ENCODE measurements around the gene SMIM24. TPM values are rescaled to one million over a fixed set of nuclear protein-coding genes. Genes with fewer than 3 reads are reported as not detected.
"Not testable (repeated sequence)": the region's sequence is repeated elsewhere in the genome, so short reads cannot be mapped to it uniquely, and the experiment has no call there.

Gene SMIM24
- polyA plus RNA-seq, 1 donor from 2014 or later = not detected

DNA sequence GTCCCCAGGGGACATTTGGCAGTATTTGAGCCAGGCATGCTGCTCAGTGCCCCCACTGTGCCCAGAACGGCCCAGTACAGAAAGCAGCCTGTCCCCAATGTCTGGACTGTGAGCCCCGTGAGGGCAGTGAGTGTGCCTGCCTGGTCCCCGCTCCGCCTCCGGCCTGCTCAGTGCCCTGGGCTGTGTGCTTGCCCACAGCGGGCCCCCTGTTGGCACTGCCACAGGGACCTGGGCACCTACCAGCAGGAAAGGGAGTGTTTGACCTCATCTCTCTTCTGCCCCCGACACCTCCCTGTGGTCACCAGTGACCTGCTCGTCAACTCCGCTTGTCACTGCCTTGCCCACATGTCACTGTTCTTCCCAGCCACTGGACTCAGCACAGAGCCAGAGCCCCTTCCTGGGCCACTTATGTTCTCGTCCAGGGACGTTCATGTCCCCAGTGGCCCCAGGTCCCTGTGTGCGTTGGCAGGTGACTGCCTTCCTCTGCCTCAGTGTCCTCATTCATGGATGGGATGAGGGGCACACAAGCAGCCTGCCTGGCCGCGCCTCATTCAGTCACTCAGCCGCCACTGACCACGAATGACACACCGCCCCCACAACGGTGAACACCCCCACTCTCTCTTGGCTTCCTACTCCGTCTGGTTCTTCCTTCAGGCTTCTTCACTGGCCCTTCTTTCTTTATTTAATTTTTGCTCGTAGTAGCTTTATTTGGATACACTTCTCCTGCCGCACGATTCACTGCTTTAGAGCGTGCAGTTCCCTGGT lies 28.6 kb upstream of the SMIM24 start:
- Histone ChIP-seq H3K27me3 (ENCODE audit: insufficient read depth, low read depth, low read length) (no peaks in the 10 kb centered on the region), H3K4me2 (ENCODE audit: low read length) (no peak overlapping the region), H3K9me2 (ENCODE audit: insufficient read depth, low read length) (no peaks in the 10 kb centered on the region), H3K36me3 (ENCODE audit: insufficient read depth, low read length) (no peaks in the 10 kb centered on the region), H3K9ac (ENCODE audit: low read length) (no peak overlapping the region), H3K9me3 (ENCODE audit: low read length) (no peaks in the 10 kb centered on the region), H3K27ac (ENCODE audit: low read length) (no peak overlapping the region), H4K20me1 (ENCODE audit: insufficient read depth) (peaks cover 27% of the 10 kb centered on the region), H3K79me2 (replicated peaks; ENCODE audit: insufficient read depth, low read length) (peaks cover 66% of the 10 kb centered on the region), H3F3A (ENCODE audit: insufficient read depth, low read length, poor library complexity, severe bottlenecking) (no peaks in the 10 kb centered on the region), H3K4me3 (ENCODE audit: low read length) (no peak overlapping the region), H2AFZ (ENCODE audit: low read depth, low read length) (no peak overlapping the region)
- TF ChIP-seq POLR2AphosphoS5 (IDR thresholded peaks at IDR 0.05) (no peak), REST (IDR thresholded peaks at IDR 0.05; ENCODE audit: borderline replicate concordance) (no peak), SMC3 (conservative IDR thresholded peaks at IDR 0.05; ENCODE audit: poor library complexity) (no peak), CTCF (IDR thresholded peaks at IDR 0.05; ENCODE audit: poor library complexity, severe bottlenecking) (no peak)

DNA sequence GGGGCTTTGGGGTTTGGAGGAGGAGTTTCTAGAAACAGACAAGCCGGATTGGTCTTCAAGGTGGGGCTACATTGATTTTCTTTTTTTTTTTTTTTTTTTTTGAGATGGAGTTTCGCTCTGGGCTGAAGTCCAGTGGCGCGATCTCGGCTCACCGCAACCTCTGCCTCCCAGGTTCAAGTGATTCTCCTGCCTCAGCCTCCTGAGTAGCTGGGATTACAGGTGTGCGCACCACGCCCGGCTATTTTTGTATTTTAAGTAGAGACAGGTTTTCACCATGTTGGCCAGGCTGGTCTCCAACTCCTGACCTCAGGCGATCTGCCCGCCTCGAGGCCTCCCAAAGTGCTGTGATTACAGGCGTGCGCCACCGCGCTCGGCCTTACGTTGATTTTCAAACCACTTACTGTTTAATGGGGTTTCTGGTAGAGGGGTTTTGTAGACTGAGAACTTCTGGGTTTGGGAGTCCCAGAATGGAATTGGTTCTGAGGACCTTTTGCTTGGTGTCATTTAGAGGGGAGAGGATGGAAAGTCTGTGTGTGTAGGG lies 27.9 kb upstream of the SMIM24 start:
- peaks cover 27% of the 10 kb centered on the region for H4K20me1 ChIP-seq (ENCODE audit: insufficient read depth)
- H3K9me2 ChIP-seq (ENCODE audit: insufficient read depth, low read length); H3K4me2 ChIP-seq (ENCODE audit: low read length); H3K27me3 ChIP-seq (ENCODE audit: insufficient read depth, low read depth, low read length); H2AFZ ChIP-seq (ENCODE audit: low read depth, low read length); H3K27ac ChIP-seq (ENCODE audit: low read length); H3F3A ChIP-seq (ENCODE audit: insufficient read depth, low read length, poor library complexity, severe bottlenecking); H3K9me3 ChIP-seq (ENCODE audit: low read length); H3K36me3 ChIP-seq (ENCODE audit: insufficient read depth, low read length): not testable (repeated sequence)
- peak overlapping the region; percentile 95 for H3K4me3 ChIP-seq (ENCODE audit: low read length)
- H3K79me2 ChIP-seq (replicated peaks; ENCODE audit: insufficient read depth, low read length) = peaks cover 58% of the 10 kb centered on the region
- H3K9ac ChIP-seq (ENCODE audit: low read length) = peak overlapping the region; percentile 94

DNA sequence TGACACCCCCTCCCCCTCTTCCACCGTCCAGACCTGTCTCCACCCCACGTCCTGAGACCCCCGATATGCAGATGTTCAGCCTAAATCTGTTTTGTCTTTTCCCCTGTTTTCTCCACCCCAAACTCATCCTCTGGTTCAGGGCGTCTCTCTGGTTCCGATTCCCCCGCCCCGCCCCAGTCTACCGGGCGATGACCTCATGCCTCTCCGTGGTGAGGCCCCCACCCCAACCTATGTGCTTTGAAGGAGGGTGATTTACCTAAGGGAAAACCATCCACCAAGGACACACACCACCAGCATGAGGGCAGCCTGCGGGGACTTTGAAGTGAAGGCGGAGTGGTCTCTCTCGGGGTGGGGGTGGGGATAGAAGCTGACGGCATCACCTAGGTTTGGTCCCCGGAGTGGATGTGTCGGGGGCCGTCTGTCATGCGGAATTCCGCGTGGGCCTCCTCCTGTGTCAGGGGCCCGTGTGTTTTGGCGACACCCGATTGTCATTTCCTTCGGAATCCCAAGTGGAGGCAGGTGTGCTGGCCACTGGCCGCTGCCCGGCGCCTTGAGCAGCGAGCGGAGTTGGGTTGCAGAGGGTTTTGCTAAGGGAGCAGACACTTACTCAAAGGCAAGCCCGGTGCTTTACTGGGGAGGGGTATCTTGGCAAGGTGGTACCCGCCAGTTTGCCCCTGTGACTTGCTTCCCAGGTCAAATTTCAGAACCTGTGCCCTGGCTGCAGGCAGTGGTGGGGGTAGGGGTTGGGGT lies 27.2 kb upstream of the SMIM24 start:
- H4K20me1 ChIP-seq (ENCODE audit: insufficient read depth) = peaks cover 22% of the 10 kb centered on the region
- TF ChIP-seq TAF1 (IDR thresholded peaks at IDR 0.05; ENCODE audit: low read depth) = no peak
- H3K27ac ChIP-seq (ENCODE audit: low read length) = peak overlapping the region; percentile 60
- no peaks in the 10 kb centered on the region for H3K36me3 ChIP-seq (ENCODE audit: insufficient read depth, low read length)
- no peak overlapping the region for H2AFZ ChIP-seq (ENCODE audit: low read depth, low read length)
- H3K27me3 ChIP-seq (ENCODE audit: insufficient read depth, low read depth, low read length) = no peaks in the 10 kb centered on the region
- no peaks in the 10 kb centered on the region for H3K9me3 ChIP-seq (ENCODE audit: low read length)
- H3K4me3 ChIP-seq (ENCODE audit: low read length) = peak overlapping the region; percentile 95
- H3K4me2 ChIP-seq (ENCODE audit: low read length) = peak overlapping the region; percentile 80
- H3K9me2 ChIP-seq (ENCODE audit: insufficient read depth, low read length) = no peaks in the 10 kb centered on the region
- no peaks in the 10 kb centered on the region for H3F3A ChIP-seq (ENCODE audit: insufficient read depth, low read length, poor library complexity, severe bottlenecking)
- peaks cover 53% of the 10 kb centered on the region for H3K79me2 ChIP-seq (replicated peaks; ENCODE audit: insufficient read depth, low read length)
- peak overlapping the region; percentile 94 for H3K9ac ChIP-seq (ENCODE audit: low read length)
